GM12891 (cell line): ENCODE measurements around the gene GJD2.

Experiments used
- DNase-seq: peaks from one replicate; pipeline ENCODE4 v3.0.0; 2011; ENCODE audit warnings: low spot score; ENCODE audit not compliant: insufficient read length
- FAIRE-seq: peaks from 2 replicates; lab custom pipeline; 2011; peaks lifted over from hg19 to GRCh38; lab: Jason Lieb, UNC
- PAX5 ChIP-seq: IDR thresholded peaks from 2 replicates; pipeline ENCODE4 v1.6.1; 2011; ENCODE audit warnings: low read length, moderate library complexity, mild to moderate bottlenecking; ENCODE audit not compliant: insufficient read depth, severe bottlenecking
- POLR2A ChIP-seq: IDR thresholded peaks from 2 replicates; pipeline ENCODE4 v1.6.1; 2011; ENCODE audit warnings: low read depth, low read length, control low read depth
- POLR2AphosphoS5 ChIP-seq: IDR thresholded peaks from 2 replicates; pipeline ENCODE4 v1.6.1; 2011; ENCODE audit warnings: low read depth, low read length, control low read depth
- POU2F2 ChIP-seq: IDR thresholded peaks from 2 replicates; pipeline ENCODE4 v1.6.1; 2011; ENCODE audit warnings: low read depth, mild to moderate bottlenecking, control low read depth, low read length, moderate library complexity
- SPI1 ChIP-seq: IDR thresholded peaks from 2 replicates; pipeline ENCODE4 v1.6.1; 2011; ENCODE audit warnings: low read depth, low read length, control low read depth
- TAF1 ChIP-seq: IDR thresholded peaks from 2 replicates; pipeline ENCODE4 v1.6.1; 2011; ENCODE audit warnings: low read depth, low read length, control low read depth

The GJD2 gene

DNA sequence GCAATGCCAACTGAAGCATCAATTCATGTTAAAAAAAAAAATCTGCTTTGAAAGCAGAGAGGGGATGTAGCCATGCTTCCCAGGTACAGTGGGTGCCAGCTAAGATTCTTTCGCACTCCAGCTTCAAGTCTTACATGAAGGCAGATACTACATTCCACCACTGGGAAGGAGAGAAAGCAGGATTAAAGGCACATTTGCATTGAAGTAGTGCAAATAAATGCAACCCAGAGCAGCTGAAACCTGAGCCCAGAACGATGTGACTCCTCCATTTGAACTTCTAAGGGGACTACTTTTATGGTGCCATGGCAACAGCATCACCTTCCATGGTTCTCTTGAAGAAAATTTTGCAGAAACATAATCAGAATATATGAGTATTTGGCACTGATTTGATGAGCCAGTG, 19.1 kb upstream of the GJD2 start:
- FAIRE-seq: no peak
- DNase-seq: no peak

DNA sequence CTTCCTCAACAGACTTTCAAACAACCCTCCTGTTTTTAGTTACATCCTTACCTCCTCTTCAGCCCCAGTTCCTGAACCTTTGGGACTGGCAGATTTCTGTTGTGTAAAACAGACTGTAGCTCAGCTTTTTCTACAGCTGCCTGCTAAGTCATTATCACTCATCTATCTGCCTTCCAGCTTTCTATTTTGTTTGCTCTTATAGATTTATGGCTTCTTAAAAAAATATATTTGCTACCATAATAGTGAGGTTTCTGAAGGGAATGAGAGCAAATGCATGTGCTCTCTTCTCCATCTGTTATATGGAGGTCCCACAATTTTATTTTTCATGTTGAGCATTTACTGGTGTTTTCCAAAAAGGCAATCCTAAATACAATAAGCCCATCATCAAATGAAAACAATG, 18.2 kb upstream of the GJD2 start:
- no peak for TF ChIP-seq POLR2AphosphoS5
- no peak for DNase-seq
- FAIRE-seq: no peak

More for the DNA sequence above, 19.1 kb upstream of the GJD2 start:
- TF ChIP-seq POU2F2 (no peak), POLR2A (no peak), SPI1 (no peak), TAF1 (no peak), POLR2AphosphoS5 (no peak), PAX5 (no peak)

- DNase-seq (no peak), FAIRE-seq (no peak)
- no peak for TF ChIP-seq SPI1
These were observed 17.5 kb upstream of the GJD2 start for GRCh38 chr15:34772312-34772711.

GRCh38 chr15:34769711-34770110, 14.9 kb upstream of the GJD2 start:
- DNase-seq (no peak), FAIRE-seq (no peak)
- TF ChIP-seq POU2F2 (no peak), POLR2AphosphoS5 (no peak), POLR2A (no peak), PAX5 (no peak)

- TF ChIP-seq POLR2AphosphoS5: no peak
- TF ChIP-seq POLR2A: no peak
- TF ChIP-seq TAF1: no peak
- TF ChIP-seq PAX5: no peak
- no peak for TF ChIP-seq SPI1
- TF ChIP-seq POU2F2: no peak
- no peak for FAIRE-seq
- no peak for DNase-seq
These were observed 13.7 kb upstream of the GJD2 start for GRCh38 chr15:34768530-34768929.

GRCh38 chr15:34765741-34766140, 10.9 kb upstream of the GJD2 start:
- no peak for FAIRE-seq

DNA sequence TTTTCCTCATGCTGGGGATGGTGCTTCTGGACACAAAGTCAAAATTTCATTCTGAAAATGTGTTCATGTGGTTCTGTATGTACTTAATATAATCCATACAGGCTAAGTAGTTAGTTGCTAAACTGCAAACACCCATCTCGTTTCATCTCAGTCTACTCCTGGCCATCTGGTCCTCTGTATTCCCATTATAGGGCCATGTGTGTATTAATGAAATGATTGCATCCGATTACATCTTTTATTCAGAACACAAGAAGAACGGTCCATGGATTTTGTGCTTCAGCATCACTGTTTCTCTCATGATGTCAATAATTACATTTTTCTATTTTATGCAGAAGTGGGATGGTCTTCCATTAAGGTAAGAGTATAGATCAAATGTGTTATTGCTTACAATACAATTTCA, 6.1 kb upstream of the GJD2 start:
- TF ChIP-seq SPI1 (no peak), POLR2A (no peak), PAX5 (no peak), POU2F2 (no peak), TAF1 (no peak), POLR2AphosphoS5 (no peak)
- DNase-seq (no peak), FAIRE-seq (no peak)

More at GRCh38 chr15:34765741-34766140, 10.9 kb upstream of the GJD2 start:
- no peak for DNase-seq
- TF ChIP-seq POLR2A (no peak), SPI1 (no peak), TAF1 (no peak), POLR2AphosphoS5 (no peak), PAX5 (no peak), POU2F2 (no peak)

DNA sequence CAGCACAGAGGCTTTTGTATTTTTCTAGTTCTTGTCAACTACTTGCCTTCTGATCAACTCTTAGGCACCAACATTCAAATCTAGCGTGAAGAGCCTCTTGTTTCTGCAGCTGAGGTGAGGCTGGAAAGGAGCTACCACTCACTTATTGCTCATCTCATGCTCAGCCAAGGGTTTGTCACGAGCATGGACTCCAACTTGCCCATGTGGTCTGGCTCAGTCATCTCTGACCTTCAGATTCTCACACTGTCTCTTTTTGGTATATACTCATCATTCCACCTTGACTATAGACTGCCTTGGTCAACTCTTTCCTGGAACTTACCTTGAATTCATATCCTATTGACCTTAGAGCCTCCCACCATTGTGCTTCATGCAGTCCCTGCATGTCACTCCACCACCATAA, 5.2 kb upstream of the GJD2 start:
- FAIRE-seq (no peak), DNase-seq (no peak)
- TF ChIP-seq SPI1 (no peak), POLR2A (no peak), POLR2AphosphoS5 (no peak), POU2F2 (no peak), TAF1 (no peak), PAX5 (no peak)

DNA sequence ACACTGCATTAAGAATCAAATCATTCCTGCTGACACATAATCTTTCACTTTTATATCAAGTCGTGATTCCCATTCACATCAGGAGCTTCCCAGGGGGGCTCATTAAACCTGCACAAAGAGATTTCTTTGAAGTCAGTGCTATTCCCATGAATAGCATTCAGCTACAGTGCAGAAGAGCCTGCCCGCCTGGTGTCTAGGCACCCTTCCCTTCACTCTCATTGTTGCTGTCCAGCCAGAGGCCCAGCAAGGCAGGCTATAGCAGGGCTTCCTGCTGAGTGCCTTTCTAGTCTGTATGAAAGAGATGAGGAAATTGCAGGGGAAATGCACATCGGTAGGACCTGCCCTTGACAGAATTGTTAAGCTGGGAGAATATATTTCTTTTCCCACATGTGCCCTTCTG, 4.5 kb upstream of the GJD2 start:
- no peak for FAIRE-seq

DNA sequence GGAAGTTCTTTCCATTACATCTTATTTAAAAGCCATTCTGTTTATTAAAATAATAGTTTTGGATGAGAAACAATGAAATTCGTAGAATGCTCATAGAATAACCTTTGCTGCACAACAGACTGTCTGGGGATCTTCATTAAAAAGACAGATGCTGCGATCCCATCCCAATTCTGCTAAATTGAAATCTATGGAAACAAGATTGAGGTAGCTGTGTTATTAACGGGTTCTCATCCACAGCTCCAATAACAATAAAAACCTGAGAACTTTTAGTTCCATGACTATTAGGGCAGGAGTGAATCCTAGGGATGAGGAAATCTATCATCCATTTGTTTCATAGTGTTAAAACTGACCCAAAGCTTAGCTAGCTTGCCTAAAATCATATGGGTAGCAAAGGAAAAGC, 2.5 kb upstream of the GJD2 start:
- FAIRE-seq: no peak
- no peak for TF ChIP-seq POLR2AphosphoS5
- no peak for TF ChIP-seq POU2F2
- no peak for TF ChIP-seq PAX5
- TF ChIP-seq SPI1: no peak
- TF ChIP-seq POLR2A: no peak
- TF ChIP-seq TAF1: no peak
- DNase-seq: no peak

More for the DNA sequence above, 4.5 kb upstream of the GJD2 start:
- no peak for DNase-seq
- TF ChIP-seq SPI1 (no peak), PAX5 (no peak), POLR2AphosphoS5 (no peak), POU2F2 (no peak), POLR2A (no peak), TAF1 (no peak)

GRCh38 chr15:34755419-34755773, 598 bp upstream of the GJD2 start:
- no peak for DNase-seq
- FAIRE-seq: no peak
- no peak for TF ChIP-seq SPI1
- TF ChIP-seq POLR2AphosphoS5: no peak
- no peak for TF ChIP-seq POLR2A
- no peak for TF ChIP-seq TAF1
- TF ChIP-seq POU2F2: no peak
- no peak for TF ChIP-seq PAX5

DNA sequence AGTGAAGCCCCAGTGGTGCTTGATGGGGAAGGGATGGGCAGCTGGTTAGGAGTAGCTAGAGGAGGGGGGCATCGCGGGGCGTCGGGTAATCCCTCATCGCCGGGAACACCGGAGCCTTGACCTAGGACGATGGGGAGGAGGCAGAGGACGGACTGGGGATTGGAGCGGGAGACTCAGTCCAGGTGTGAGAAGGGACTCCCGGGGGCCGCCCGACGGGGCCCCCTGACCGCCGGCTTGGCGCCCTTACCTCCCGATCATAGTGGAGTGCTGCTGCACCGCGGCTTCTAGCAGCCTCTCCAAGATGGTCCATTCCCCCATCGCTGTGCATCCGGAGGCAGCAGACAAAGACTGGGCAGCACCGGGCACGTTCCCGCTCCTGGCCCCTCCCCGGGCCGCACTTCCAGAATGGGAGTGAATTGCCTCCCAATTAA, 612 bp downstream of the GJD2 start:
- TF ChIP-seq SPI1 (no peak), POLR2A (no peak), PAX5 (no peak), POLR2AphosphoS5 (no peak), POU2F2 (no peak), TAF1 (no peak)
- FAIRE-seq: no peak

More for the DNA sequence above, 612 bp downstream of the GJD2 start:
- DNase-seq: no peak
